ENCODE results near the gene ZNF217.
"Not testable (repeated sequence)": the region's sequence is repeated elsewhere in the genome, so short reads cannot be mapped to it uniquely, and the experiment has no call there.

Gene ZNF217

DNA sequence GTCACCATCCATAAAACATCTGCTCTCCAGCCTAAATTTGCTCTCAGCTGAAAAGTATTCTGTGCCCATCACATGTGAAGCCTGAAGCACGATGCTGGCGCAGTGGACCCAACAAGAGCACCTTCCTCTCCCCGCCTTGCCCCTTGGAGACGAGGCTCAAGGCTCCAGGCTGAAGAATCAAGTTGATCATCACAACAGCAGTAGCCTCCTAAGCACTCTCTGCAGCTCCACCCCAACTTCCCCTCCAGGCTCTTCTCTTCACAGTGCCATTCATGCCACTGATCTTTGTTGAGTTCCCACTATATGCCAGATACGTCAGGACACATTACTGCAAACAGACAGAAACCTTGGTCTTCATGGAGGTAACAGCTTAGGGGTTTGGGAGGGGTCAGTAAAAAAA lies 41.6 kb upstream of the ZNF217 start:
- no peak for TF ChIP-seq CTCF (IDR thresholded peaks at IDR 0.05; ENCODE audit: low read depth, low read length)
- H3K4me3 ChIP-seq (ENCODE audit: low read depth, low read length): no peak overlapping the region

- no peak overlapping the region for H3K4me3 ChIP-seq (ENCODE audit: low read depth, low read length)
- no peak for TF ChIP-seq CTCF (IDR thresholded peaks at IDR 0.05; ENCODE audit: low read depth, low read length)
Measured at GRCh38 chr20:53631909-53632662, 38.4 kb upstream of the ZNF217 start.

- TF ChIP-seq CTCF (IDR thresholded peaks at IDR 0.05; ENCODE audit: low read depth, low read length): no peak
- no peak overlapping the region for H3K4me3 ChIP-seq (ENCODE audit: low read depth, low read length)
Measured at GRCh38 chr20:53629436-53629835, 35.8 kb upstream of the ZNF217 start.

GRCh38 chr20:53628758-53629157 lies 35.1 kb upstream of the ZNF217 start:
- H3K4me3 ChIP-seq (ENCODE audit: low read depth, low read length): not testable (repeated sequence)

GRCh38 chr20:53628076-53628475 lies 34.4 kb upstream of the ZNF217 start:
- TF ChIP-seq CTCF (IDR thresholded peaks at IDR 0.05; ENCODE audit: low read depth, low read length): no peak
- H3K4me3 ChIP-seq (ENCODE audit: low read depth, low read length): no peak overlapping the region

DNA sequence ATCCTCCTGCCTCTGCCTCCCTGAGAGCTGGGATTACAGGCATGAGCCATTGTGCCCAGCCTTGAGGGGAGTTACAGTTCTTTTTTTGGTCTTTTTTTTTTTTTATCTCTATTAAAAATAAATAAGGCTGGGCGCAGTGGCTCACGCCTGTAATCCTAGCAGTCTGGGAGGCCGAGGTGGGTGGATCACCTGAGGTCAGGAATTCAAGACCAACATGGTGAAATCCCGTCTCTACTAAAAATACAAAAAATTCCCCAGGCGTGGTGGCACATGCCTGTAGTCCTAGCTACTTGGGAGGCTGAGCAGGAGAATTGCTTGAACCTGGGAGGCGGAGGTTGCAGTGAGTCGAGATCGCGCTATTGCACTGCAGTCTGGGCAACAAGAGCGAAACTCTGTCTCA lies 33.4 kb upstream of the ZNF217 start:
- H3K4me3 ChIP-seq (ENCODE audit: low read depth, low read length): not testable (repeated sequence)

GRCh38 chr20:53626584-53626983 lies 32.9 kb upstream of the ZNF217 start:
- no peak for TF ChIP-seq CTCF (IDR thresholded peaks at IDR 0.05; ENCODE audit: low read depth, low read length)
- H3K4me3 ChIP-seq (ENCODE audit: low read depth, low read length): no peak overlapping the region

DNA sequence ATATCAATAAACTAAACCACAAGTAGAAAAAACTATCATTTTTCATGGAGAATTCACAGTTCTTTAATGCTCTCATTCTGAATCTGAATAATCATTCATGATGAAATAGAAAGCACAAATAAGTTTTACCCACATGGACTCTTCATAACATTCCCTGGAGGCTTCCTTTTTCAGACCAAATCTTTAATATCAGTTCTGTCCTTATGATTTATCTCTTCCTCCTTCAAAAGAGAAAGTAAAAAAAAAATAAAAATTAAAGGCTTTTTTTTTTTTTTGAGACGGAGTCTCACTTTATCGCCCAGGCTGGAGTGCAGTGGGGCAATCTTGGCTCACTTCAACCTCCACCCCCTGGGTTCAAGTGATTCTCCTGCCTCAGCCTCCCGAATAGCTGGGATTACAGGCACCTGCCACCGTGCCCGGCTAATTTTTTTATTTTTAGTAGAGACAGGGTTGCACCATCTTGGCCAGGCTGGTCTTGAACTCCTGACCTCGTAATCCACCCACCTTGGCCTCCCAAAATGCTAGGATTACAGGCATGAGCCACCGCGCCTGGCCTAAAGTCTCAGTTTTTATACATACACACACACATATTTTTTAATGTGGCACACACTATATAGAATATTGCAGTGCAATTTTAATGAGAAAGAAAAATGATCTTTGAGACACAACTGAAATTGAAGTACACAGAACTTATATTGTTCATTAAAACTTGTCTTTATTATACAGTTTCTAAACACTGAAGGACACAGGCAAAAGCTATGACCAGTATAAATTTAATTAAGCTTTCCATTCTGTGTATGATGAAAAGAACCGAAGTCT lies 31.9 kb upstream of the ZNF217 start:
- no peak for TF ChIP-seq CTCF (IDR thresholded peaks at IDR 0.05; ENCODE audit: low read depth, low read length)
- no peak overlapping the region for H3K4me3 ChIP-seq (ENCODE audit: low read depth, low read length)

- not testable (repeated sequence) for H3K4me3 ChIP-seq (ENCODE audit: low read depth, low read length)
Measured at GRCh38 chr20:53624927-53625250, 31.2 kb upstream of the ZNF217 start.

Data from WI38 (cell line).